Testis (tissue), 2 donors: Measurements from ENCODE around the gene TLX1.

Experiments
- CTCF ChIP-seq, 3 experiments: fragments of 450-650 bp in 2 of 3; fragments of 200-600 bp in 1 of 3; sonication (generic) in 1 of 3; IDR thresholded peaks; one replicate each; pipeline ENCODE4 v1.5.1; 2016 to 2019; ENCODE audit warnings: antibody characterized with exemption in 3 of 3, mild to moderate bottlenecking in 2 of 3, moderate library complexity in 1 of 3
- POLR2A ChIP-seq: fragments of 450-650 bp; IDR thresholded peaks from one replicate; pipeline ENCODE4 v1.6.1; 2017; ENCODE audit warnings: antibody characterized with exemption, mild to moderate bottlenecking, moderate library complexity

- TF ChIP-seq CTCF (IDR thresholded peaks at IDR 0.05), result no peak
- no peak for TF ChIP-seq POLR2A
Observed at GRCh38 chr10:101140950-101141615, 10.0 kb downstream of the TLX1 start.
